ENCODE measurements around the gene PACRG. TPM values are rescaled to one million over a fixed set of nuclear protein-coding genes. Genes with fewer than 3 reads are reported as not detected.

The PACRG gene
- total and polyA plus RNA-seq, 2 of the 8 experiments (the other 6 are each of a cell fraction or from before 2014, with no cell fraction given): 0.44 to 0.54 TPM

- TF ChIP-seq CHD7 (IDR thresholded peaks at IDR 0.05; ENCODE audit: insufficient replicate concordance, low read length) (no peak), HDAC6 (IDR thresholded peaks at IDR 0.05; ENCODE audit: low read depth, low read length) (no peak), CREB1 (IDR thresholded peaks at IDR 0.05) (no peak), KDM1A (IDR thresholded peaks at IDR 0.05; ENCODE audit: borderline replicate concordance, low read length) (no peak), GABPA (IDR thresholded peaks at IDR 0.05; ENCODE audit: borderline replicate concordance, insufficient read depth, low read length) (no peak), NRF1 (IDR thresholded peaks at IDR 0.05; ENCODE audit: low read depth, low read length) (no peak), RBBP5 (IDR thresholded peaks at IDR 0.05; ENCODE audit: borderline replicate concordance, low read depth, low read length) (no peak), TEAD4 (IDR thresholded peaks at IDR 0.05; ENCODE audit: low read depth, low read length) (no peak), SAP30 (IDR thresholded peaks at IDR 0.05; ENCODE audit: insufficient read depth, insufficient replicate concordance, low read length) (no peak), KDM5A (IDR thresholded peaks at IDR 0.05; ENCODE audit: low read length) (no peak), TAF7 (optimal IDR thresholded peaks at IDR 0.05; ENCODE audit: borderline replicate concordance, low read depth, low read length) (no peak), CEBPB (IDR thresholded peaks at IDR 0.05; ENCODE audit: low read depth, low read length) (no peak)
Observed at GRCh38 chr6:163331245-163331644, 603.5 kb downstream of the PACRG start (continued).
